Measurements from ENCODE around the gene ZNF19.

The ZNF19 gene

GRCh38 chr16:71430744-71431143 lies 58.4 kb downstream of the ZNF19 start:
- Histone ChIP-seq H3K9me3 (ENCODE audit: control insufficient read depth, low read length) (no peaks in the 10 kb centered on the region), H3K4me1 (ENCODE audit: control insufficient read depth, insufficient read depth, low read length) (no peaks in the 10 kb centered on the region), H3K36me3 (ENCODE audit: control insufficient read depth, insufficient read depth, low read length) (no peaks in the 10 kb centered on the region), H3K4me3 (ENCODE audit: insufficient read depth, low read depth, low read length) (no peak overlapping the region), H3K27ac (ENCODE audit: insufficient read depth, low read depth, low read length, poor library complexity, severe bottlenecking) (no peak overlapping the region), H3K27me3 (ENCODE audit: control insufficient read depth, insufficient read depth, low read length, poor library complexity, severe bottlenecking) (peaks cover 25% of the 10 kb centered on the region)
- 77 to 78% methylated on average over 6 of the region's 6 CpGs for WGBS, 2 experiments

- Histone ChIP-seq H3K36me3 (ENCODE audit: control insufficient read depth, insufficient read depth, low read length) (no peaks in the 10 kb centered on the region), H3K4me3 (ENCODE audit: insufficient read depth, low read depth, low read length) (no peak overlapping the region), H3K9me3 (ENCODE audit: control insufficient read depth, low read length) (no peaks in the 10 kb centered on the region), H3K27ac (ENCODE audit: insufficient read depth, low read depth, low read length, poor library complexity, severe bottlenecking) (no peak overlapping the region), H3K27me3 (ENCODE audit: control insufficient read depth, insufficient read depth, low read length, poor library complexity, severe bottlenecking) (peaks cover 36% of the 10 kb centered on the region), H3K4me1 (ENCODE audit: control insufficient read depth, insufficient read depth, low read length) (no peaks in the 10 kb centered on the region)
- WGBS, 2 experiments: 78 to 85% methylated on average over 3 of the region's 3 CpGs
These were observed 59.5 kb downstream of the ZNF19 start for GRCh38 chr16:71429581-71429980.

GRCh38 chr16:71428883-71429282 lies 60.2 kb downstream of the ZNF19 start:
- no peaks in the 10 kb centered on the region for H3K9me3 ChIP-seq (ENCODE audit: control insufficient read depth, low read length)
- H3K27ac ChIP-seq (ENCODE audit: insufficient read depth, low read depth, low read length, poor library complexity, severe bottlenecking): no peak overlapping the region
- H3K4me3 ChIP-seq (ENCODE audit: insufficient read depth, low read depth, low read length): no peak overlapping the region
- WGBS, 2 experiments: 90 to 91% methylated on average over 2 of the region's 2 CpGs
- H3K36me3 ChIP-seq (ENCODE audit: control insufficient read depth, insufficient read depth, low read length): no peaks in the 10 kb centered on the region
- H3K4me1 ChIP-seq (ENCODE audit: control insufficient read depth, insufficient read depth, low read length): no peaks in the 10 kb centered on the region
- peaks cover 42% of the 10 kb centered on the region for H3K27me3 ChIP-seq (ENCODE audit: control insufficient read depth, insufficient read depth, low read length, poor library complexity, severe bottlenecking)

GRCh38 chr16:71428385-71428784 lies 60.7 kb downstream of the ZNF19 start:
- Histone ChIP-seq H3K9me3 (ENCODE audit: control insufficient read depth, low read length) (no peaks in the 10 kb centered on the region), H3K27me3 (ENCODE audit: control insufficient read depth, insufficient read depth, low read length, poor library complexity, severe bottlenecking) (peaks cover 42% of the 10 kb centered on the region)

DNA sequence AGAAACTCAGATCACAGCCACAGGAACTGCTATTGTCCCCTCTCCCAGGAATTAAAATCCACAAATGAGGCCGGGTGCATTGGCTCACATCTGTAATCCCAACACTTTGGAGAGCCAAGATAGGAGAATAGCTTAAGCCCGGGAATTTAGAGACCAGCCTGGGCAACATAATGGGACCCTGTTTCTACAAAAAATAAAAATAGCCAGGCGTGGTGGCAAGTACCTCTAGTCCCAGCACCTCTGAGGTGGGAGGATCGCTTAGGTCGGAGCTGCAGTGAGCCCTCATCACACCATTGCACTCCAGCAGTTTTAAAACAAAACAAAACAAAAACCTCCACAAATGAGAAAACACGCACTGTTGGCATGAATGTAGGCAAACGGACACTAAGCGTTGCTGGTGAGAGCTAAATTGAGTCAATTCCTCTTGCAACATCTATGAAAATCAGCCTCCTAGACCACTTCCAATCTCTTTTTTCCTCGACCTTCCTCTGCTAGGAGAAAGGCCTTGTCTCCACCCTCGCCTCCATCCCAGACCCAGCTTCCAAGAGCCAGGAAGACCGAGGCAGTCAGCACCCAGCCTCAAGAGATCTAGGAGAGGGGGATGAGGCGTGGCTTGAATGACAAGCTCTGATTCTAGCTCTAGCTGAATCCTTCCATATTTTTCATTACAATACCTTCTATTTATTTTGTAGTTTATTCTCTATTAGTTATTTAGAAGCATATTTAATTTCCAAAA lies 62.1 kb downstream of the ZNF19 start:
- H3K36me3 ChIP-seq (ENCODE audit: control insufficient read depth, insufficient read depth, low read length): no peaks in the 10 kb centered on the region
- H3K27me3 ChIP-seq (ENCODE audit: control insufficient read depth, insufficient read depth, low read length, poor library complexity, severe bottlenecking): peaks cover 42% of the 10 kb centered on the region
- no peak overlapping the region for H3K27ac ChIP-seq (ENCODE audit: insufficient read depth, low read depth, low read length, poor library complexity, severe bottlenecking)
- H3K9me3 ChIP-seq (ENCODE audit: control insufficient read depth, low read length): no peaks in the 10 kb centered on the region
- H3K4me3 ChIP-seq (ENCODE audit: insufficient read depth, low read depth, low read length): no peak overlapping the region
- 64 to 67% methylated on average over 11 of the region's 12 CpGs for WGBS, 2 experiments
- no peaks in the 10 kb centered on the region for H3K4me1 ChIP-seq (ENCODE audit: control insufficient read depth, insufficient read depth, low read length)

More at GRCh38 chr16:71428385-71428784, 60.7 kb downstream of the ZNF19 start:
- no peak overlapping the region for H3K4me3 ChIP-seq (ENCODE audit: insufficient read depth, low read depth, low read length)
- H3K4me1 ChIP-seq (ENCODE audit: control insufficient read depth, insufficient read depth, low read length): no peaks in the 10 kb centered on the region
- no peak overlapping the region for H3K27ac ChIP-seq (ENCODE audit: insufficient read depth, low read depth, low read length, poor library complexity, severe bottlenecking)
- no peaks in the 10 kb centered on the region for H3K36me3 ChIP-seq (ENCODE audit: control insufficient read depth, insufficient read depth, low read length)

DNA sequence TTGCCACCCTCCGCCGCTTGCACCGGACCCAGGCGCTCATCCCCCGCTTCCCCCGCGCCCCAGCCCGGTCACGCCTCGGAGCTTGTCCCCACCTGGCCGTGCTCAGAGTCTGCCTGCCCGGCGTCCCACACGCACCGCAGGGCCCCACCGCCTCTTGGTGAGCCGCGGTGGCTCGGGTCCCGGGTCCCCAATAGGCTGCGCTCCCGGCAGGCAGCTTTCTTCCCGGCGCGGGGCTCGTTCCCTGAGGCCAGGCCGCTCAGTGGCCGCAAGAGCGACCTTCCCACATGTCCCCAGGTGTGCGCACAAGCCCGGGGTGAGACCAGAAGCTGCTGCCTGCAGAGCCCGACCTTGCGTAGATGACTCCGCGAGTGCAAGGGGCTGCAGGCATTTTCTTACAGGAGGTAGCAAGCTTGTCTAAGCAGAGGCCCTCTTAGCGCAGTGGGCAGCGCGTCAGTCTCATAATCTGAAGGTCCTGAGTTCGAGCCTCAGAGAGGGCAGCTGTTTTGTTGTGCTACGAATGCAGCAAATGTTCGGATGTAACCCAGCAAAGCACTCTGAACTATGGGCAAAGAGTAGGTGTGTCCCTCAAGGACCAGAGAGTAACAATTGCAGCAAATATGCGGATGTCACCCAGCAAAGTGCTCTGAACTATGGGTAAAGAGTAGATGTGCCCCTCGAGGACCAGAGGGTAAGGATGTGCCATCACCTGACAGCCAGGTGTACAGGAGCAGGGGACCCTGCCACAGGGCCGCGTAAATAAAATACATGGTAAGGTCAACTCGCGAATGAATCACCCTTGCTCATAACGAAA lies 62.9 kb downstream of the ZNF19 start:
- Histone ChIP-seq H3K4me3 (ENCODE audit: insufficient read depth, low read depth, low read length) (peak overlapping the region; percentile 76), H3K27me3 (ENCODE audit: control insufficient read depth, insufficient read depth, low read length, poor library complexity, severe bottlenecking) (peaks cover 42% of the 10 kb centered on the region), H3K4me1 (ENCODE audit: control insufficient read depth, insufficient read depth, low read length) (no peaks in the 10 kb centered on the region), H3K36me3 (ENCODE audit: control insufficient read depth, insufficient read depth, low read length) (no peaks in the 10 kb centered on the region), H3K27ac (ENCODE audit: insufficient read depth, low read depth, low read length, poor library complexity, severe bottlenecking) (no peak overlapping the region), H3K9me3 (ENCODE audit: control insufficient read depth, low read length) (no peaks in the 10 kb centered on the region)
- WGBS, 2 experiments: 1% methylated on average over 48 of the region's 48 CpGs

DNA sequence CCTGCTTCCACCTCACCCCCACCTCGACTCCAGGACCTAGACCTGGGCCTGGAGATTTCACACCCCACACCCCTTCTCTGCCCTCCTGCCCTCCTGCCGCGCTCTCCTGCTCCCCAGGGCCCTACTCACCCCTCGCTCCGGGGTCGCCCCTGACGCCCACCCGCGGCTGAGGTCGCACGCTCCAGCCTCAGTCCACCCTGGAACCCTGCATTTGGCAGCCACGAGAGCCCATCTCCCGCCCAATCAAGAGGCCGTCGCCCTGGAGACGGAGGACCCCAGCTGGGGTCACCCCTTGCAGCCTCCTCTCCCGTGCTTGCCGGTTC lies 63.4 kb downstream of the ZNF19 start:
- H3K27ac ChIP-seq (ENCODE audit: insufficient read depth, low read depth, low read length, poor library complexity, severe bottlenecking): no peak overlapping the region
- 4 to 5% methylated on average over 18 of the region's 18 CpGs for WGBS, 2 experiments
- no peaks in the 10 kb centered on the region for H3K36me3 ChIP-seq (ENCODE audit: control insufficient read depth, insufficient read depth, low read length)
- H3K4me1 ChIP-seq (ENCODE audit: control insufficient read depth, insufficient read depth, low read length): no peaks in the 10 kb centered on the region
- peak overlapping the region; percentile 76 for H3K4me3 ChIP-seq (ENCODE audit: insufficient read depth, low read depth, low read length)
- H3K27me3 ChIP-seq (ENCODE audit: control insufficient read depth, insufficient read depth, low read length, poor library complexity, severe bottlenecking): peaks cover 42% of the 10 kb centered on the region
- H3K9me3 ChIP-seq (ENCODE audit: control insufficient read depth, low read length): no peaks in the 10 kb centered on the region

GRCh38 chr16:71424626-71425025 lies 64.5 kb downstream of the ZNF19 start:
- Histone ChIP-seq H3K27me3 (ENCODE audit: control insufficient read depth, insufficient read depth, low read length, poor library complexity, severe bottlenecking) (peaks cover 34% of the 10 kb centered on the region), H3K36me3 (ENCODE audit: control insufficient read depth, insufficient read depth, low read length) (no peaks in the 10 kb centered on the region), H3K4me3 (ENCODE audit: insufficient read depth, low read depth, low read length) (no peak overlapping the region), H3K27ac (ENCODE audit: insufficient read depth, low read depth, low read length, poor library complexity, severe bottlenecking) (no peak overlapping the region), H3K9me3 (ENCODE audit: control insufficient read depth, low read length) (no peaks in the 10 kb centered on the region), H3K4me1 (ENCODE audit: control insufficient read depth, insufficient read depth, low read length) (no peaks in the 10 kb centered on the region)
- 77% methylated on average over 6 of the region's 6 CpGs for WGBS, 2 experiments

- no peaks in the 10 kb centered on the region for H3K4me1 ChIP-seq (ENCODE audit: control insufficient read depth, insufficient read depth, low read length)
- 88 to 90% methylated on average over 7 of the region's 7 CpGs for WGBS, 2 experiments
- H3K4me3 ChIP-seq (ENCODE audit: insufficient read depth, low read depth, low read length): no peak overlapping the region
- H3K27ac ChIP-seq (ENCODE audit: insufficient read depth, low read depth, low read length, poor library complexity, severe bottlenecking): no peak overlapping the region
- H3K9me3 ChIP-seq (ENCODE audit: control insufficient read depth, low read length): no peaks in the 10 kb centered on the region
- H3K27me3 ChIP-seq (ENCODE audit: control insufficient read depth, insufficient read depth, low read length, poor library complexity, severe bottlenecking): peaks cover 34% of the 10 kb centered on the region
- no peaks in the 10 kb centered on the region for H3K36me3 ChIP-seq (ENCODE audit: control insufficient read depth, insufficient read depth, low read length)
These were observed 65.3 kb downstream of the ZNF19 start for GRCh38 chr16:71423865-71424264.
